ENCODE data around the gene ZNF408. TPM values are rescaled to one million over a fixed set of nuclear protein-coding genes. Genes with fewer than 3 reads are reported as not detected.

Gene ZNF408
- total and polyA plus RNA-seq, 4 experiments from 2014 or later: 5.7 to 20.0 (median 15.8) TPM

DNA sequence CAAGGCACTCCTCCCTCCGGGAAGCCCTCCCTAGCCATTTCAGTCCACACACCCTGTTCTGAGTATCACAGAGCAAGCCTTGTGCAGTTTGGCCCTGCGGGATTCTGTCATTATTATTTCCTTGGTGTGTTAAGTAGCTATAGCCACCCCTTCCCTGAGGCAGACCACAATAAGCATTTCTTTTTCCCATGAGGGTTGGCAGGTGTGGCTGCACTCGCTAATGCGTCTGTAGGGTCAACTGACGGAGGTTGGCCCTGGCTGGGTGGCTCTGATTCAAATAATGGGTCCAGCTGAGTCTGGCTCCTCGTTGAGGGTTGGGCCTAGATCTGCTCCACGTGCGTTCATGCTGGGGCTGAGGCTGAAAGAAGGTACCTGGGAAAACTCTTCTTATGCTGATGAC, 23.3 kb downstream of the ZNF408 start:
- Mint-ChIP-seq H3K4me3 (no peak overlapping the region), H3K36me3 (no peaks in the 10 kb centered on the region), H3K27me3 (no peaks in the 10 kb centered on the region), H3K27ac (peak overlapping the region in 1 of 7 donors; percentile 53), H3K9me3 (no peaks in the 10 kb centered on the region), H3K4me1 (peaks cover 0 to 5% (median 0%) of the 10 kb centered on the region in 4 donors)
- intact Hi-C loops (cut with micrococcal nuclease): no loop called here
- Histone ChIP-seq H3K27ac (ENCODE audit: low read depth, low read length) (no peak overlapping the region), H3K9me3 (ENCODE audit: control insufficient read depth in 1 of 2, low read length in 2 of 2) (no peaks in the 10 kb centered on the region), H3K36me3 (ENCODE audit: insufficient read depth, low read length) (no peaks in the 10 kb centered on the region), H3K4me3 (ENCODE audit: low read length in 2 of 2) (no peak overlapping the region), H3K27me3 (ENCODE audit: insufficient read depth, low read length) (no peaks in the 10 kb centered on the region), H3K4me1 (ENCODE audit: insufficient read depth, low read length) (no peaks in the 10 kb centered on the region)
- ChIA-PET POLR2A (ENCODE audit: partially characterized antibody) (interaction anchor here (0.5 kb wide), 1 partner anchor 777 kb away, joined by 4 read pairs; no protein-coding TSS in a partner anchor), CTCF (ENCODE audit: partially characterized antibody) (no interaction called here)
- DNase-seq: no peak

DNA sequence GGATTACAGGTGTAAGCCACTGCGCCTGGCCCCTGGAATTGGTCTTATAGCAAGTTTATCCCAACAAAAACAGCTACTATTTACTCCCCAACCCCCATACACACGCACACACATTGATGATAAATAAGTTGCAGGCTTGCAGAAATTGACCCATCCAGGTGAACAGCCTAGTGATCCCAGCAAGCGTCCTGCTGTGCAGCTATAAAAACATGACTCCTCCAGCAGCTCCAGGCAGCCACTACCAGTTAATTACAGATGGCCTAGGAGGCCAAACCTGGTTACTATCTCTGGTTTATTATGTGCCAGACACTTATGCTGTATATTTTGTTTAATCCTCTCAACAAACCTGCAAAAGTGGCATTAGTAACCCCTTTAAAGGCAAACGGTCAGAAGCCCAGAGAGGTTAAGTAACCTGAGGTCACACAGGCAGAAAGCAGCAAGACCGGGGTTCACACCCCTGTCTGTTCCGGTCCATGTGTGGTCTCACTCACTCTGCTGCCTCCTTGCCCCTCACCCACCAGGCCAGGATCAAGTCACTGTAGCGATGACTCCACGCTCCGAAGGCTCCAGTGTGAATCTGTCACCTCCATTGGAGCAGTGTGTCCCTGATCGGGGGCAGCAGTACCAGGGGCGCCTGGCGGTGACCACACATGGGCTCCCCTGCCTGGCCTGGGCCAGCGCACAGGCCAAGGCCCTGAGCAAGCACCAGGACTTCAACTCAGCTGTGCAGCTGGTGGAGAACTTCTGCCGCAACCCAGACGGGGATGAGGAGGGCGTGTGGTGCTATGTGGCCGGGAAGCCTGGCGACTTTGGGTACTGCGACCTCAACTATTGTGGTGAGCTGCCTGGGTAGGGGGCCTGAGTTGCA, 24.7 kb downstream of the ZNF408 start:
- H3K9me3 Mint-ChIP-seq: no peaks in the 10 kb centered on the region
- ChIA-PET POLR2A (ENCODE audit: partially characterized antibody) (no interaction called here), CTCF (ENCODE audit: partially characterized antibody) (no interaction called here)
- H3K36me3 Mint-ChIP-seq: no peaks in the 10 kb centered on the region
- no peak for DNase-seq
- no peak overlapping the region for H3K4me3 Mint-ChIP-seq
- intact Hi-C loops (cut with micrococcal nuclease): no loop called here
- no peak overlapping the region for H3K27ac ChIP-seq (ENCODE audit: low read depth, low read length)
- H3K27me3 Mint-ChIP-seq: no peaks in the 10 kb centered on the region
- H3K9me3 ChIP-seq (ENCODE audit: control insufficient read depth in 1 of 2, low read length in 2 of 2): no peaks in the 10 kb centered on the region
- no peak overlapping the region for H3K27ac Mint-ChIP-seq
- H3K4me3 ChIP-seq (ENCODE audit: low read length in 2 of 2): no peak overlapping the region
- H3K4me1 Mint-ChIP-seq: peaks cover 0 to 3% (median 0%) of the 10 kb centered on the region in 4 donors
- H3K4me1 ChIP-seq (ENCODE audit: insufficient read depth, low read length): no peaks in the 10 kb centered on the region
- no peaks in the 10 kb centered on the region for H3K27me3 ChIP-seq (ENCODE audit: insufficient read depth, low read length)
- H3K36me3 ChIP-seq (ENCODE audit: insufficient read depth, low read length): no peaks in the 10 kb centered on the region

GRCh38 chr11:46726206-46726862, 25.5 kb downstream of the ZNF408 start:
- no peak for DNase-seq
- CTCF ChIA-PET (ENCODE audit: partially characterized antibody): no interaction called here
- Mint-ChIP-seq H3K4me1 (peaks cover 0 to 2% (median 0%) of the 10 kb centered on the region in 4 donors), H3K27me3 (no peaks in the 10 kb centered on the region), H3K9me3 (no peaks in the 10 kb centered on the region), H3K36me3 (no peaks in the 10 kb centered on the region), H3K4me3 (no peak overlapping the region), H3K27ac (no peak overlapping the region)
- Histone ChIP-seq H3K27me3 (ENCODE audit: insufficient read depth, low read length) (no peaks in the 10 kb centered on the region), H3K4me3 (ENCODE audit: low read length in 2 of 2) (no peak overlapping the region), H3K36me3 (ENCODE audit: insufficient read depth, low read length) (no peaks in the 10 kb centered on the region), H3K27ac (ENCODE audit: low read depth, low read length) (no peak overlapping the region), H3K4me1 (ENCODE audit: insufficient read depth, low read length) (no peaks in the 10 kb centered on the region), H3K9me3 (ENCODE audit: control insufficient read depth in 1 of 2, low read length in 2 of 2) (no peaks in the 10 kb centered on the region)
- intact Hi-C loops (cut with micrococcal nuclease): no loop called here
- POLR2A ChIA-PET (ENCODE audit: partially characterized antibody): no interaction called here

DNA sequence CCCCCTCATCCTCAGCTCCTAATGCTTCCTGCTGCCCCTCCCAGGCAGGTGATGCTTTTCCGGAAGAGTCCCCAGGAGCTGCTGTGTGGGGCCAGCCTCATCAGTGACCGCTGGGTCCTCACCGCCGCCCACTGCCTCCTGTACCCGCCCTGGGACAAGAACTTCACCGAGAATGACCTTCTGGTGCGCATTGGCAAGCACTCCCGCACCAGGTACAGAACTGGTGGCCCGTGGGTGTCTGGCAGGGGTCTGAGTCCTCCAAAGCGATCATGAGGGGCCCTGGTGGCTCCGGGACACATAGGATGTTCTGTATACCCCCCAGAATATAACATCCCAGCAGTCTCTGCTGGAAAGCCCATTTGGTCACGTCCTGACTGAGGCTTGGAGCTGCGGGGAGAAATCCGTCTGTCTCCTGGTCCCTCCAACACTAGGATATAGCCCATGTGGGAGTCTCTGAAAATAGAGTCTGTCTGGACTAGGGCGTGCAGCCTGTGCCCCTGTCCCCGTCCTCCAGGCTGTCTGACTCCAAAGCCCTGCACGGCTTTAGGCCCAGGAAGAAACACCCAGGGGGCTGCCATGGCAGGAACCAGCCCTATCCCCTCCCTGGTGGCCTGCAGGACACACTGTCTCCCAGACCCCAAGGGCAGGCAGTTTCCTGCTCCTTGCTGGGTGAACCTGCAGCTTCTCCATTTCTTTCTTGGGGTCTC, 27.3 kb downstream of the ZNF408 start:
- DNase-seq: no peak
- no peaks in the 10 kb centered on the region for H3K4me1 ChIP-seq (ENCODE audit: insufficient read depth, low read length)
- POLR2A ChIA-PET (ENCODE audit: partially characterized antibody): no interaction called here
- H3K27ac ChIP-seq (ENCODE audit: low read depth, low read length): no peak overlapping the region
- no peak overlapping the region for H3K4me3 Mint-ChIP-seq
- H3K9me3 ChIP-seq (ENCODE audit: control insufficient read depth in 1 of 2, low read length in 2 of 2): no peaks in the 10 kb centered on the region
- no peaks in the 10 kb centered on the region for H3K4me1 Mint-ChIP-seq
- no peaks in the 10 kb centered on the region for H3K36me3 Mint-ChIP-seq
- no peaks in the 10 kb centered on the region for H3K36me3 ChIP-seq (ENCODE audit: insufficient read depth, low read length)
- CTCF ChIA-PET (ENCODE audit: partially characterized antibody): no interaction called here
- H3K27me3 Mint-ChIP-seq: no peaks in the 10 kb centered on the region
- H3K4me3 ChIP-seq (ENCODE audit: low read length in 2 of 2): no peak overlapping the region
- intact Hi-C loops (cut with micrococcal nuclease): no loop called here
- no peaks in the 10 kb centered on the region for H3K27me3 ChIP-seq (ENCODE audit: insufficient read depth, low read length)
- H3K9me3 Mint-ChIP-seq: no peaks in the 10 kb centered on the region
- H3K27ac Mint-ChIP-seq: no peak overlapping the region

GRCh38 chr11:46728659-46729040, 27.8 kb downstream of the ZNF408 start:
- Mint-ChIP-seq H3K27me3 (no peaks in the 10 kb centered on the region), H3K27ac (no peak overlapping the region), H3K4me3 (no peak overlapping the region), H3K9me3 (no peaks in the 10 kb centered on the region), H3K36me3 (no peaks in the 10 kb centered on the region), H3K4me1 (no peaks in the 10 kb centered on the region)
- no peaks in the 10 kb centered on the region for H3K27me3 ChIP-seq (ENCODE audit: insufficient read depth, low read length)
- H3K4me3 ChIP-seq (ENCODE audit: low read length in 2 of 2): no peak overlapping the region
- no peaks in the 10 kb centered on the region for H3K9me3 ChIP-seq (ENCODE audit: control insufficient read depth in 1 of 2, low read length in 2 of 2)
- H3K27ac ChIP-seq (ENCODE audit: low read depth, low read length): no peak overlapping the region
- no peaks in the 10 kb centered on the region for H3K36me3 ChIP-seq (ENCODE audit: insufficient read depth, low read length)
- DNase-seq: no peak
- H3K4me1 ChIP-seq (ENCODE audit: insufficient read depth, low read length): no peaks in the 10 kb centered on the region
- POLR2A ChIA-PET (ENCODE audit: partially characterized antibody): interaction anchor here (1.0 kb wide), 1 partner anchor 15 kb away, joined by 3 read pairs; no protein-coding TSS in a partner anchor
- CTCF ChIA-PET (ENCODE audit: partially characterized antibody): no interaction called here
- intact Hi-C loops (cut with micrococcal nuclease): no loop called here

GRCh38 chr11:46729110-46730027, 28.5 kb downstream of the ZNF408 start:
- DNase-seq: no peak
- Mint-ChIP-seq H3K4me1 (no peaks in the 10 kb centered on the region), H3K36me3 (no peaks in the 10 kb centered on the region), H3K4me3 (no peak overlapping the region), H3K27ac (no peak overlapping the region), H3K27me3 (no peaks in the 10 kb centered on the region), H3K9me3 (no peaks in the 10 kb centered on the region)
- Histone ChIP-seq H3K27me3 (ENCODE audit: insufficient read depth, low read length) (no peaks in the 10 kb centered on the region), H3K36me3 (ENCODE audit: insufficient read depth, low read length) (no peaks in the 10 kb centered on the region), H3K9me3 (ENCODE audit: control insufficient read depth in 1 of 2, low read length in 2 of 2) (no peaks in the 10 kb centered on the region), H3K4me1 (ENCODE audit: insufficient read depth, low read length) (no peaks in the 10 kb centered on the region), H3K4me3 (ENCODE audit: low read length in 2 of 2) (no peak overlapping the region), H3K27ac (ENCODE audit: low read depth, low read length) (no peak overlapping the region)
- intact Hi-C loops (cut with micrococcal nuclease): no loop called here
- ChIA-PET CTCF (ENCODE audit: partially characterized antibody) (interaction anchor here (0.6 kb wide), 1 partner anchor 44 kb away, joined by 3 read pairs; no protein-coding TSS in a partner anchor), POLR2A (ENCODE audit: partially characterized antibody) (interaction anchor here (1.0 kb wide), 1 partner anchor 14 kb away, joined by 3 read pairs; no protein-coding TSS in a partner anchor)

Data from CD4-positive, alpha-beta memory T cell (primary cell).